GM20000 (cell line): ENCODE measurements around the gene LPAR1.

Experiments used
- DNase-seq: peaks from one replicate; pipeline ENCODE4 v3.0.0; 2012; ENCODE audit warnings: low spot score
- TF ChIP-seq, protein P1 (sequence below): IDR thresholded peaks from 2 replicates; pipeline ENCODE4 v1.5.1; 2012; ENCODE audit warnings: mild to moderate bottlenecking, control low read depth; ENCODE audit errors: extremely low read depth, missing control alignments

Gene LPAR1

DNA sequence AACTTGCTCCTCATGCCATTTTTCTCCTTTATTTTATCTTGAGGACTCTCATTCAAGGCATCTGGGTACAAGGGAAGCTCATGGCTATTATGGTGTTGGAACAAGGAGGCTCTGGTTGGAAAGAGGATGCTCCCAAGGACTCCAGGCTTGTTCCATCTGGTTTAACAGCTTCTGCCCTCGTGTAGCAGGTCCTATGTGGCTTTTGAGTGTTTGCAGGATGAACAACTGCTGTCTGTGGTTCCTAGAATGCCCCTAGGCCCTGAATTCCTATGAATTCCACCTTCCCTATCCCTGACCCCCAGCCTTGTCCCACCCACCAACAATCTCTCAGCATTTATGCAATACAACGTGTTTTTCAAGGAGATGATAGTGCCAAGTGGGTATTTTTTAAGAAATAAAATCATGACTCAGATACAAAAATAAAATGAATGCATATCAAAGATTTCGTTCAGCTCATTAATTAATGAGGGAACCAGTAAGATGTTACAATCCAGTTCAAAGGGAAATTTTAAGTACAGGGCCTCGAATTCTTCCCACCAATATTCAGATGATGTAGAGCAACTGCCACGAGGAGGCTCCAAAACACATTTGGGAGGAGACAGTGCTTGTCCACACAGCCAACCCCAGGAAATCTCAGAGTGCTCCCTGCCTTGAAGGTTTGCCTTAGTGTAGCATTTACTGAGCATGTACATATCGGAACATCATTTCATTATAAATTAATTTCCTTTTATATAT is 187.7 kb downstream of the LPAR1 start:
- TF ChIP-seq, protein P1, sequence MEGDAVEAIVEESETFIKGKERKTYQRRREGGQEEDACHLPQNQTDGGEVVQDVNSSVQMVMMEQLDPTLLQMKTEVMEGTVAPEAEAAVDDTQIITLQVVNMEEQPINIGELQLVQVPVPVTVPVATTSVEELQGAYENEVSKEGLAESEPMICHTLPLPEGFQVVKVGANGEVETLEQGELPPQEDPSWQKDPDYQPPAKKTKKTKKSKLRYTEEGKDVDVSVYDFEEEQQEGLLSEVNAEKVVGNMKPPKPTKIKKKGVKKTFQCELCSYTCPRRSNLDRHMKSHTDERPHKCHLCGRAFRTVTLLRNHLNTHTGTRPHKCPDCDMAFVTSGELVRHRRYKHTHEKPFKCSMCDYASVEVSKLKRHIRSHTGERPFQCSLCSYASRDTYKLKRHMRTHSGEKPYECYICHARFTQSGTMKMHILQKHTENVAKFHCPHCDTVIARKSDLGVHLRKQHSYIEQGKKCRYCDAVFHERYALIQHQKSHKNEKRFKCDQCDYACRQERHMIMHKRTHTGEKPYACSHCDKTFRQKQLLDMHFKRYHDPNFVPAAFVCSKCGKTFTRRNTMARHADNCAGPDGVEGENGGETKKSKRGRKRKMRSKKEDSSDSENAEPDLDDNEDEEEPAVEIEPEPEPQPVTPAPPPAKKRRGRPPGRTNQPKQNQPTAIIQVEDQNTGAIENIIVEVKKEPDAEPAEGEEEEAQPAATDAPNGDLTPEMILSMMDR = no peak
- no peak for DNase-seq

DNA sequence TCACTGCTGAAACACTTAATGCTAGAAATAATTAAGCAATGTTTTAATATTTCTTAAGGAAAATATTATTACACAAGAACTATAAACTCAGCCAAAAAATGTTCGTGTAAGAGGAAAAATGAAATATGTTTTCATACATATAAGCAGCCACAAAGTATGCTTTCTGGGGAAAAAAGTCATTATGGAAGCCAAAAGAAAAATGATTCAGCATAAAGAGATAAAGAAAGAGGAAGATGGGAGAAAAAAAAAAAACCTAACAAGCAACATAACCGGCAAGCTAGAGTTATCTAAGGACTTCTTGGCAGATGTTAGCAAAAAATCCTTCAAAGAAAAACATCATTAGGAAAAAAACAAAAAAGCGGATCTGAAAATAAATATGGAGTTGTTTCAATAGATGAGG is 190.6 kb downstream of the LPAR1 start:
- TF ChIP-seq, protein P1 = no peak
- DNase-seq = no peak

DNA sequence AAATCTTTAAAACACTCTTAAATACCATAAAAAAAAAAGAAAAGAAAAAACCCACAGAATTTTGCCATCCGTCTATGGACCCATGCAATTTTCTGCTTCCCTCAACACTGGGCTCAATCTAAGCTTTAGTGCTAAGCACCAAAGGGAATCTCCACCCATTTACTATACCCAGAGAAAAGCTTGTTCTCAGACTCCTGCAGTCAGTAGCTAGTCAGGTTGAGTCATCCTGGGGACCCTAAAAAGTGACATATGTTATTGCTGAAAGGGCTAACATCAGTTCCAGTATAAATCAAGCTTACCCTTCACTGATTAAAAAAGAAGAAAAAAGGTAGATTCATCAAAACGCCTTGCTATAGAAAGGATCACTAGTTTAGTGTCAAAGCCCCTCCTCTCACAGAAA is 192.1 kb downstream of the LPAR1 start:
- DNase-seq = no peak
- TF ChIP-seq, protein P1 = no peak

DNA sequence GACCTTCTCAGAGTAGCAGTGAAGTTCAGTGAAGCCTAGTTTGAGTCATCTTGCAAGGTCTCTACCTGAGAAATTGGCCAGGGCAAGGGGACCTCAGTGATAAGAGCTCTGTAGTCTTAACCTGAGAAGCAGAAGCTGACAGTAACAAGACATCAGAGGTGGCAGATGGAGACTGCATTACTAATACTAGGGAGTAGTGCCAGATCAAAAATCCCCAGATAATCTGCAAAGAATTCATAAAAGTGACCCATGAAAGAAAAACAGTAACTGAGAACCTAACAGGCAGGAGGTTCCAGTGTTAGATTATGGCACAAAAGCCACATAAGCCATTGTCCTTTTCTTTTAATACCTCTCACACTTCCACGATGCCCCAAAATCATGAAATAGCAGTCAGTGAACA is 194.1 kb downstream of the LPAR1 start:
- DNase-seq = no peak
- TF ChIP-seq, protein P1 = no peak

DNA sequence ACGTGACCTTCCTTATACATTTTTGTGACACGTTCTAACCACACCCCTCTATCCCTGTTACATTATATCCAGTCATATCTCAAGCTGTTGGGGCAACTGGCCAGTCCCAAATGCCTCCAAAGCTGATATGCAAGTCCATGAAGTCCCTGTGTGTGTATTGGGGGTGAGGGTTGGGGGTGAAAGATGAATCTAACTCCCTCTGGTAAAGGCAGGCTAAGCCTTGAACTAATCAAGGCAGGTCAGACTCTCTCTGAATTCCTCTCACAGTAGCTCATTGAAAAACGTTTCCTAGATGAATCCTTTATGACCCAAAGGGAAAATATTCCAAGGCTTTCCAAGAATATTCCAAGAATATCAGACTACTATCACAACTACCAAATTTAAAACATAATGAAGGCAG is 195.3 kb downstream of the LPAR1 start:
- DNase-seq = no peak
- TF ChIP-seq, protein P1 = no peak

DNA sequence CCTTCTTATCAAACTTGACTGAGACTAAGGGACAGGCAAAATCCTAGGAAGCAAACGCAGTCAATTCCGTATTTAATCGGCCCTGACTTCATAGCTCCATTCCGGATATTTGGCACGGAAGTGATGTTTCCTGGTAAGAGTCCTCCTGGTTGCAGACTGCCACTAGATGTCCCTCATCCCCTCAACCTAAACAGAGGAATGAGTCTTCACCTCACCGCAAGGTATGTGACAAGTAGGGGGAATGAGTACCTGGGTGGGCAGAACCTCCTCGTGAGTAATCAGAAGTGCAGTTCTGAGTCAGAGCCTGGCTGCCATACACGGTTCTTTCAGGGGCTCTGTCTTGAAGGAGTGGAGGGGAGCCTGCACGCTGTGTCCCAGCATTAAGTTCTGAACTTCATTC is 196.1 kb downstream of the LPAR1 start:
- TF ChIP-seq, protein P1 = no peak
- DNase-seq = no peak

DNA sequence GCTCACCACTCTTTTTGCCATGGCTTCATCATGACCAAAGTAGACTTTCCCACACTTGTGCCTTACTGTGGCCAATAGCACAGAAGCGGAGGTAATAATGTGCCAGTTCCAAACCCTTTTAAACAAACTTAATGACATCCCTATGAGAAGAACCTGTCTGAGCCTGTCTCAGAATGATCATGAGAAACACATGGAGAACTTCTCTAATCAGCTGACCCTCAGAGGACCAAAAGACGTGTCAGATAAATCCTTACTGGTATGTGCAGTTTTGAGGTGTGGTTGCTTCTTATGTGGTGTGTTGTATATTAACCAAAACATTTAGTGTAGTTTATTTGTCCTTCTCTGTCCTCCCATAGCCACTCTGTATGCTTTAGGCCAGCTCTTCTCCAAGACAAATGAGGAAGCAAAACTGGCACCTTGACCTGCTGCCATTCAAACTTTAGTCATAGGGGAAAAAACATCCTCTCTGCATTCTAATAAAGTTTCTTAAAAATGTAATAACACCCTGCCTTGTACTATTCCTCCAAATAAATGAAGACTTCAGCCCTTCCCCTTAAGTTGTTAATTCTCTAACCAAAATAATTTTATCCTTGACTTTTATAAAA is 200.8 kb downstream of the LPAR1 start:
- DNase-seq = no peak
- TF ChIP-seq, protein P1 = no peak
